Stomach (tissue), 4 donors: Measurements from ENCODE around the gene TUSC7.

Experiments
- CTCF ChIP-seq, 7 experiments: fragments of 450-650 bp in 4 of 7; fragments of 200-600 bp in 3 of 7; sonication (generic) in 3 of 7; IDR thresholded peaks; one replicate each; pipeline ENCODE4 v1.5.1; 2016 to 2019; ENCODE audit warnings: antibody characterized with exemption in 7 of 7, control low read depth in 2 of 7, mild to moderate bottlenecking in 1 of 7
- POLR2AphosphoS5 ChIP-seq, 3 donors: sonication (generic); formaldehyde crosslinking; IDR thresholded peaks; one replicate each; pipeline ENCODE4 v1.6.1; 2016; ENCODE audit warnings: antibody characterized with exemption in 3 of 3

GRCh38 chr3:116757315-116757714, 47.7 kb downstream of the TUSC7 start:
- TF ChIP-seq CTCF (IDR thresholded peaks at IDR 0.05) (no peak), POLR2AphosphoS5 (IDR thresholded peaks at IDR 0.05) (no peak)
